ENCODE results near the gene CA10.

Gene CA10

DNA sequence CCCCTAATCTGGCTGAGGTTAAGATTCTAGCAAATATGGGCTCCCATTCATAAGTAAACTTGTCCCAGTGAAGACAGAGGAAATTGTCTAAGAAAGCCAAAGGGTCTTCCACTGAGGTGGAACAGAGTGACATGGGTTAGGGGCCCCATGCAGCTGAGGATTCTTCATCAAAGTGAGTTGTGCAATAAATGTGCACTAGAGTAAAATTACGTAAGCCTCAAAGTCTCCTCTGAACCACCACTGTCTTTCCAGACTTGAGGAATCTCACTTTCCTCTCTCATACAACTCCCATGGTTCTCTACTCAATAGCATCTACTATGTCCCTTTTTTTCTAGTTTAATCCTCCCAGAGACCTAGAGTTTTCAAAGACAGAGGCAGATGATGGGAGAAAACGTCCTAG, 132.4 kb downstream of the CA10 start:
- TF ChIP-seq, protein P1, sequence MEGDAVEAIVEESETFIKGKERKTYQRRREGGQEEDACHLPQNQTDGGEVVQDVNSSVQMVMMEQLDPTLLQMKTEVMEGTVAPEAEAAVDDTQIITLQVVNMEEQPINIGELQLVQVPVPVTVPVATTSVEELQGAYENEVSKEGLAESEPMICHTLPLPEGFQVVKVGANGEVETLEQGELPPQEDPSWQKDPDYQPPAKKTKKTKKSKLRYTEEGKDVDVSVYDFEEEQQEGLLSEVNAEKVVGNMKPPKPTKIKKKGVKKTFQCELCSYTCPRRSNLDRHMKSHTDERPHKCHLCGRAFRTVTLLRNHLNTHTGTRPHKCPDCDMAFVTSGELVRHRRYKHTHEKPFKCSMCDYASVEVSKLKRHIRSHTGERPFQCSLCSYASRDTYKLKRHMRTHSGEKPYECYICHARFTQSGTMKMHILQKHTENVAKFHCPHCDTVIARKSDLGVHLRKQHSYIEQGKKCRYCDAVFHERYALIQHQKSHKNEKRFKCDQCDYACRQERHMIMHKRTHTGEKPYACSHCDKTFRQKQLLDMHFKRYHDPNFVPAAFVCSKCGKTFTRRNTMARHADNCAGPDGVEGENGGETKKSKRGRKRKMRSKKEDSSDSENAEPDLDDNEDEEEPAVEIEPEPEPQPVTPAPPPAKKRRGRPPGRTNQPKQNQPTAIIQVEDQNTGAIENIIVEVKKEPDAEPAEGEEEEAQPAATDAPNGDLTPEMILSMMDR (IDR thresholded peaks at IDR 0.05; ENCODE audit: unreplicated experiment in 3 of 3), result no peak
- Mint-ChIP-seq H3K4me3 (no peak overlapping the region), H3K9me3 (peaks cover 9% of the 10 kb centered on the region), H3K36me3 (ENCODE audit: low read depth) (no peaks in the 10 kb centered on the region), H3K27me3 (ENCODE audit: low read depth) (no peaks in the 10 kb centered on the region), H3K4me1 (peaks cover 22% of the 10 kb centered on the region), H3K27ac (no peak overlapping the region)

DNA sequence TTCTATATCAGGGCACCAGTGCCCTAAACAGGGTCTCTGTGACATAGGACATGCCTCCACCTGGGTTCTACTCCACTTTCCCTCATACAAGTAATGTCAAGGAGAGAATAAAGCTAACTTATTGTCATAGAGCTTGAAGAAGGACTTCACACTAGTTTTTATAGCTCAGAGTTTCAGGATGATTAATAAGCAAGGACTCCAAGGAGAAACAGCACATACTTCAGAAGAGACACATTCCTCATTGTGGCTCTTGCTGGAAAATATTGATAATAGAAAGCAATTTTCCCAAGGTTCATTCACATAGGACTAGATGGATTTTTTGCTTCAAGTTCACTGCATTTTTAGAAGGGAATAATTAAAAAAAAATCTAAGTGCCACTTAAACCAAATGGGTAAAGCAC, 133.3 kb downstream of the CA10 start:
- Mint-ChIP-seq H3K9me3 (peaks cover 13% of the 10 kb centered on the region), H3K4me1 (peaks cover 21% of the 10 kb centered on the region), H3K27me3 (ENCODE audit: low read depth) (no peaks in the 10 kb centered on the region), H3K4me3 (no peak overlapping the region), H3K36me3 (ENCODE audit: low read depth) (no peaks in the 10 kb centered on the region), H3K27ac (peak overlapping the region in 1 of 3 experiments; percentile 67)
- TF ChIP-seq, protein P1 (IDR thresholded peaks at IDR 0.05; ENCODE audit: unreplicated experiment in 3 of 3), result no peak

DNA sequence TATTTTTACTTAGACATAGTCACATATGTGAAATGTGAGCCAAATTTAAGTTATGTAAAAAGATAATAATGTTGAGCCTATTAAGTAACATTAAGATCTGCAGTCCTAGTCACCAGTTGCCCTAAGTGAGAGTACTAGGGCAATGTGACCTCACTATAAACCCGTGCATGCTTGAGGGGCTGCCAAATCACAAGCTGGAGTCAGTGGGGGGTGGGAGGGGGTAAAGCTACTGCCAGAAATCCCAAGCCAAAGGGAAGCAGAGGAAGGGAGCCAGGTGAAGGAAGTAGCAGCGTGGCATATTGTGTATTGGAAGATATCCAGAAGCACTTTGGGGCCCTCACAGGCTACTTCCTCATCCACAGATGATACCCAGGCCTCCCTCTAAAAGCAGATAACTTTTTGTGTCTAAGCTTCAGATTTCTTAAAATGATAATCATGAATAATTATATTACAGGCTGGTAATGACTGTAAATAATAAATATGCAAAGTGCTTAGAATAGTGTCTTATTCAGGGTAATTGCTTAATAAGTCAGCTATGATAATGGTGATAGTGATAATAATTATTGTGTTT, 134.1 kb downstream of the CA10 start:
- Mint-ChIP-seq H3K27ac (no peak overlapping the region), H3K4me3 (no peak overlapping the region), H3K9me3 (peaks cover 13% of the 10 kb centered on the region), H3K4me1 (peaks cover 17% of the 10 kb centered on the region), H3K27me3 (ENCODE audit: low read depth) (no peaks in the 10 kb centered on the region), H3K36me3 (ENCODE audit: low read depth) (no peaks in the 10 kb centered on the region)
- TF ChIP-seq, protein P1 (IDR thresholded peaks at IDR 0.05; ENCODE audit: unreplicated experiment in 3 of 3), result no peak

DNA sequence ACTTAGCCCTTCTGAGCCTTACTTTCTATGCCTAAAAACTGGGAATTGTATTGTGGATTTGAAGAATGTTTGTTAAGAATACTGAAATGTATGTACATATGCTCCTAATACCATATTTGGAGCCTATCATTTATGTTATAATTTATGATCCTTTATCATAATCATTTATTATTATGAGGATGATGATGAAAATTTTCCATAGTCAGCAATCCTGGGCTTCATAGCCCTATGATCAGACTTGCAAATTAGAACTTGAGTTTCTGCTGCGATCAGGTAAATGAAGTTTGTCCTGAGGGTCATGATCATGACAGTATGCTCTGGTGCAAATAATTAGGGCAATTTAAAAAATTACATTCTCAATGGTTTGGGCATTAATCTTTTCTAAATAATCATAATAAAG, 147.4 kb downstream of the CA10 start:
- H3K9me3 Mint-ChIP-seq, result peaks cover 3% of the 10 kb centered on the region
- no peaks in the 10 kb centered on the region for H3K36me3 Mint-ChIP-seq (ENCODE audit: low read depth)
- TF ChIP-seq, protein P1 (IDR thresholded peaks at IDR 0.05; ENCODE audit: unreplicated experiment in 3 of 3), result no peak
- H3K27ac Mint-ChIP-seq, result no peak overlapping the region
- peaks cover 4% of the 10 kb centered on the region for H3K27me3 Mint-ChIP-seq (ENCODE audit: low read depth)
- no peaks in the 10 kb centered on the region for H3K4me1 Mint-ChIP-seq
- H3K4me3 Mint-ChIP-seq, result no peak overlapping the region

DNA sequence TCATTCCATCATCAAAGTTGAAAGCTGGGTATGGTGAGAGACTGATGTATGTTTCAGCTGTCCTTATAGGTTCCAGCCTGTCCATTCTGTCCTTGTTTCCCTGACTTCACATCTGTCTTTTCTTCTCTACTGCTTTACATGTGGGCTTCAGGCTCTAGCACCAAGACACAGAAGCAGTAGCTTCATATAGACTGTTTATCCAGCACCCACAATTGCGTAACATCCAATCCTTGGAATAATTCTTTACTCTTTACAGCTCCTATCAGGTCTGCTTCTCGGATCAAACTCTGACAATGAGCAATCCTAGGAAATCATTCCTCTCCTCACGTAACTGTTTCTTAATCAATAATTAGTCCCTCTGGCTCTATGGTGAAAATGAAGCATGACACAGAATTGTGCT, 158.9 kb downstream of the CA10 start:
- Mint-ChIP-seq H3K4me3 (no peak overlapping the region), H3K4me1 (peaks cover 7% of the 10 kb centered on the region), H3K27me3 (ENCODE audit: low read depth) (no peaks in the 10 kb centered on the region), H3K27ac (no peak overlapping the region), H3K36me3 (ENCODE audit: low read depth) (no peaks in the 10 kb centered on the region), H3K9me3 (no peaks in the 10 kb centered on the region)
- TF ChIP-seq, protein P1 (IDR thresholded peaks at IDR 0.05; ENCODE audit: unreplicated experiment in 3 of 3), result no peak

DNA sequence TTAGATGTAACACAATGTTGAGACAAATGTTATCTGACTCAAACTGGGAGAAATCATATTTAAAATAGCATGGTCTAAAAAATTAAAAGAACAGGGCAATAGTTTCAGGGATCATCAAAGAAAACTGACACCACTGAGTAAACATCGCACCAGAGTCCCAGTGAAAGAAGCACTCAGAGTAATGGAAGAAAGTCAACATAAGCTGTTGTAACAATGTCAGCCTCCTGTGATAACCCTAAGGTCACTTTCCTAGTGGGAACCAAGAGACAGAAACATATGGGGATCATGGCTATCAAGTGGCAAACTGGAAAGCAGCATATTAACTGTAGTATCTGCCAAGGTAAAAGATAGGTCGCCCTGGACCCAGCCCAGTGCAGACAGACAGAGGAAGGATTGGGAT, 160.8 kb downstream of the CA10 start:
- no peaks in the 10 kb centered on the region for H3K9me3 Mint-ChIP-seq
- H3K27ac Mint-ChIP-seq, result no peak overlapping the region
- H3K4me1 Mint-ChIP-seq, result peaks cover 7% of the 10 kb centered on the region
- H3K36me3 Mint-ChIP-seq (ENCODE audit: low read depth), result no peaks in the 10 kb centered on the region
- no peak overlapping the region for H3K4me3 Mint-ChIP-seq
- no peaks in the 10 kb centered on the region for H3K27me3 Mint-ChIP-seq (ENCODE audit: low read depth)
- TF ChIP-seq, protein P1 (IDR thresholded peaks at IDR 0.05; ENCODE audit: unreplicated experiment in 3 of 3), result no peak
